ENCODE results near the gene KMT2C.

DNA sequence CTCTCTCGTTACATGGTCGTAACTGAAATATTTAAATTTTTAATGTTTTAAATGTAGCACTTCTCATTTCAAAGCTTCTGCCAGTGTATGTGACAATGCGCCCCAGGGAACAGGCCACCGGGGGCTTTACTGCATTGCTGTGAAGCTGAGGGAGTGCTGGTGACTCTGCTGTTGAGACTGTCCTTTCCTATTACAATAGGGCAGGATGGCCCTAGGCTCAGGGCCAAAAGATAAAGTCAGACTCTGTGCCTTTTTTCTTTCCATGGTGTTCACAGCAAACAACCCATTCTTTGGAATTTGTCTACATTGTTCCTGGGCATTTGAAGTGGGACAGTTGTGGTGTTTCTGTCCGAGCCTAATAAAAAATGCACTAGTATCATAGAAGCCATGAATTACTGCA lies 303.0 kb downstream of the KMT2C start:
- TF ChIP-seq CTCF (IDR thresholded peaks at IDR 0.05 in 8 of 11, conservative IDR thresholded peaks at IDR 0.05 in 3 of 11) (no peak), POLR2A (IDR thresholded peaks at IDR 0.05) (no peak)
